Hepatic stellate cell (primary cell): ENCODE measurements around the gene ZDHHC1.
"Not testable (repeated sequence)": the region's sequence is repeated elsewhere in the genome, so short reads cannot be mapped to it uniquely, and the experiment has no call there.

ENCODE experiments used
- DNase-seq: peaks from one replicate; pipeline ENCODE4 v3.0.0; 2011; ENCODE audit warnings: low spot score

ZDHHC1 gene

DNA sequence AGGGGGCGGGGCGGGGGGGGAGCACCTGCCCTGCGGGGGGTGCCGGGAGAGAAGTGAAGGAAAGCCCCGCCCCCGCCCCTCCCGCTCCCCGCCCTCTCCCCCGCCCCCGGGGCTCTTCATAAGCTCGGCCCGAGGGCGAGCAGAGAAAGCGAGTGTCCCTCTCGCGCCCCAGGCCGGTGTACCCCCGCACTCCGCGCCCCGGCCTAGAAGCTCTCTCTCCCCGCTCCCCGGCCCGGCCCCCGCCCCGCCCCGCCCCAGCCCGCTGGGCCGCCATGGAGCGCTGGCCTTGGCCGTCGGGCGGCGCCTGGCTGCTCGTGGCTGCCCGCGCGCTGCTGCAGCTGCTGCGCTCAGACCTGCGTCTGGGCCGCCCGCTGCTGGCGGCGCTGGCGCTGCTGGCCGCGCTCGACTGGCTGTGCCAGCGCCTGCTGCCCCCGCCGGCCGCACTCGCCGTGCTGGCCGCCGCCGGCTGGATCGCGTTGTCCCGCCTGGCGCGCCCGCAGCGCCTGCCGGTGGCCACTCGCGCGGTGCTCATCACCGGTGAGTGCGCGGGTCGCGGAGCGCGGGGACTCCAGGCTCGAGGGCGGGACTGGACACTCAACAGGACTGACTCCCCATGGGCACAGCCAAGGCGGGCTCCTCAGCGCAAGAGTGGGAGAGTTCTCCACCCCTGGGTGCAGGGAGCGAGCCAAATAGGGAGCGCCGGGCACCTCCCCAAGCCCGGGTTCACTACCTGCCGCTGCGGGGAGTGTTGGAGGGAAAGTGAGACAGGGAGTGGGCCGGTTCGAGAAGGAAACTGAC lies 14.9 kb upstream of the ZDHHC1 start, which contains the start of gene HSD11B2:
Gene HSD11B2 (plus strand): TSS at position 145 of the 798 bp plus-strand sequence. CDS start 128 bp downstream, at position 273.
- peak; percentile 72 for DNase-seq

GRCh38 chr16:67430504-67430976 lies 14.3 kb upstream of the ZDHHC1 start:
- peak; percentile 39 for DNase-seq

- DNase-seq, result no peak
Measured at GRCh38 chr16:67429799-67430503, 13.7 kb upstream of the ZDHHC1 start.

- DNase-seq, result no peak
Measured at GRCh38 chr16:67429053-67429798, 12.9 kb upstream of the ZDHHC1 start.

DNA sequence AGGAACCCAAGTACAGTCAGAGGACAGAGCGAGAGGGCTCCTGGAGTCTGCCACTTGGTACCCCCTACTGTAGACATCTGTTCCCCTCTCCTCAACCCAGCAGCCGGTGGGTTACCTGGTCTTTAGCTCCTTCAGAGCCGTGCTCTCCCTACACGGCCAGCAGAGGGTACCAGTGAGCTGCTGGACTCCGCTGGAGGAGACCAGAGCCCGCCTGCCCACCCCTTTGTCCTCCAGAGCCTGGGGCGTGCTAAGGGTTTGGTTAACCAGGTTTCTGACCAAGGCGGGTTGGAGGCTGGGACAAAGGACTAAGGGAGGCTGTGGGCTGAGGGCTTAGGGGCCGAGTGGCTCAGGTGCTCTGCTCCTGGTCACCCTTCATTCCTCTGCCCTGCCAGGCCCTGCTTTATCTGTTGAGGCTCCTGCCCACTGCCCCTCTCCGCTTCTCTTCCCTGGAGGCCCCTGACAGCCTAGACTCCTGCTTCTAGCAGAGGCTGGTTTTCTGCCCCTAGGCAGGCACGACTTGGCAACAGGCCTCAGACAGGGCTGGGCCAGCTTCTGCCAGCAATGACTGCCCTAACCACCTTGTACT lies 12.0 kb upstream of the ZDHHC1 start:
- peak; percentile 81 for DNase-seq

- DNase-seq, result no peak
Measured at GRCh38 chr16:67426950-67427349, 10.7 kb upstream of the ZDHHC1 start.

DNA sequence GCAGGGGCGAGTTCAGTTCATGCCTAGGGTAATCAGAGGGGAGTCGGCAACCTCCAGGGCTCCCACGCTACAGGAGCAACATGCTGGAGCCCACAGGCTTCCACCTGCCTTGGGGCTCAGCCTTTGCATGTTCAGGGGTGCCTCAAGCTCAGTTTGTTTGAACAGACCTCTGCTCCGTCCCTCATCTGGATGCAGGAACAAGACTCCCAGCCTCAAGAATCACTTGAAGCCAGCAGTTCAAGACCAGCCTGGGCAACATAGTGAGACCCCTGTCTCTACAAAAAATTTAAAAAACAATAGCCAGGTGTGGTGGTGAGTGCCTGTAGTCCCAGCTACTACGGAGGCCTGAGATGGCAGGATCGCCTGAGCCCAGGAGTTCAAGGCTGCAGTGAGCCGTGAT lies 9.7 kb upstream of the ZDHHC1 start:
- no peak for DNase-seq

DNA sequence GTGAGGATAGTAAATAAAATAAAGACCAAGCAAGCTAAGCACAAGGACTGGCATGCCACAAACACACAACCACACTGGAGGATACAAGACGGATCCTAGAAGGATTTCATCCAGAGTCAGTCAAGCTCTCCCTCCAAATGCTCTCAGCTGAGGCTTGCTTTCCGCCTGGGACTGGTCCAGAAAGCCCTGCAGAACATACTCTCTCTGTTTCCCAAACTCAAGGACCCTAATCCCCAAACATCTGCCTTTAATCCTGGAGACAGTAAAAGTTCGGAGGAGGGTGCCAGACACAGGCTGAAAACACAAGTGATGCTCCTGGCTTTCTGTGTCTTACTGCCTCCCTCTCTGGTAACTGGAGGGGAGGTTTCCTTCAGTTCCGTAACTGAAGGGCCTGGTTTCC lies 9.3 kb upstream of the ZDHHC1 start:
- DNase-seq, result no peak

GRCh38 chr16:67425061-67425460 lies 8.8 kb upstream of the ZDHHC1 start:
- DNase-seq, result no peak

GRCh38 chr16:67424261-67424615 lies 8.0 kb upstream of the ZDHHC1 start:
- no peak for DNase-seq

GRCh38 chr16:67423611-67424260 lies 7.5 kb upstream of the ZDHHC1 start:
- DNase-seq, result no peak

- no peak for DNase-seq
Measured at GRCh38 chr16:67423015-67423414, 6.7 kb upstream of the ZDHHC1 start.

GRCh38 chr16:67421030-67421429 lies 4.8 kb upstream of the ZDHHC1 start:
- no peak for DNase-seq

- no peak for DNase-seq
Measured at GRCh38 chr16:67419931-67420330, 3.7 kb upstream of the ZDHHC1 start.

GRCh38 chr16:67419502-67419901 lies 3.2 kb upstream of the ZDHHC1 start:
- no peak for DNase-seq

- no peak for DNase-seq
Measured at GRCh38 chr16:67417333-67418061, 1.2 kb upstream of the ZDHHC1 start.

GRCh38 chr16:67415421-67415820 lies 856 bp downstream of the ZDHHC1 start:
- DNase-seq, result not testable (repeated sequence)

GRCh38 chr16:67413978-67414911 lies 2.0 kb downstream of the ZDHHC1 start:
- DNase-seq, result no peak

DNA sequence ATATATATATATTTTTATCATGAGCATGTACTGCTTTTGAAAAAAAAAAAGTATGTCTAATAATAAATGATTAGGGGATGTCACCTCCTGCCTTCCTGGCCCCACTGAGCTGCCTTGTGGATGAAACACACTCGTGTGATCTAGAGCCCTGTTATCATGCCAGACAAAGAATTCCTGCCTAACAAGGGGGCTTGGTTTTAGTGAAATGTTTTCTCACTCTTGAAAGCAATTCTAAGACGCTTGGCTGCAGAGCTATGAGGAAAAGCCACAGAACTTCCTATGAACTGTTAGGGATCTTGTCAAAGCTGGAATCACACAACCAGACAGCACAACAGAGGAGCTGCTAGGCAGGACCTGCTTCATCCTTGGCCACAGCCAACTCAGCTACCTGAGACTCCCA lies 4.0 kb downstream of the ZDHHC1 start:
- no peak for DNase-seq

- no peak for DNase-seq
Measured at GRCh38 chr16:67411339-67411738, 4.9 kb downstream of the ZDHHC1 start.
